Naive thymus-derived CD8-positive, alpha-beta T cell (primary cell): ENCODE data around the gene SPATS2L. TPM values are rescaled to one million over a fixed set of nuclear protein-coding genes. Genes with fewer than 3 reads are reported as not detected.

Experiments used
- ATAC-seq, 2 donors: fragments of 150-1000 bp; cut with Tn5 transposase in 1 of 2; sonication (Bioruptor Pico), chemical (Tn5 transposase) in 1 of 2; 1 replicate in 1 of 2; 2 replicates in 1 of 2; pipeline ENCODE4 v1.10.0; 2021; ENCODE audit warnings: mild to moderate bottlenecking in 2 of 2, moderate library complexity in 2 of 2
- POLR2A ChIA-PET: fragments of 350-600 bp; sonication (Branson Sonifier 250); formaldehyde crosslinking; loops from one replicate; lab custom pipeline; 2021; ENCODE audit warnings: antibody characterized with exemption; lab: Charles Lee
- DNase-seq, 10 donors: peaks; one replicate each; pipeline versions ENCODE4 v3.0.0 to v3.0.0-alpha.2; 2020 to 2022
- H3K27ac Mint-ChIP-seq, 10 donors: one replicate each; pipeline ENCODE4 v1.8.0; 2020 to 2022; ENCODE audit warnings: mild to moderate bottlenecking in 10 of 10, mixed read lengths in 10 of 10, moderate library complexity in 4 of 10, inconsistent platforms in 1 of 10
- H3K27me3 Mint-ChIP-seq, 5 donors: one replicate each; pipeline ENCODE4 v1.8.0; 2021 to 2022; ENCODE audit warnings: mixed read lengths in 5 of 5
- H3K36me3 Mint-ChIP-seq, 3 donors: one replicate each; pipeline ENCODE4 v1.8.0; 2020 to 2022; ENCODE audit warnings: mixed read lengths in 3 of 3, mild to moderate bottlenecking in 2 of 3, inconsistent platforms in 1 of 3
- H3K4me1 Mint-ChIP-seq, 4 donors: one replicate each; pipeline ENCODE4 v1.8.0; 2021 to 2022; ENCODE audit warnings: mixed read lengths in 4 of 4
- H3K4me3 Mint-ChIP-seq, 10 donors: one replicate each; pipeline ENCODE4 v1.8.0; 2020 to 2022; ENCODE audit warnings: mild to moderate bottlenecking in 10 of 10, mixed read lengths in 10 of 10, moderate library complexity in 6 of 10, inconsistent platforms in 1 of 10
- H3K9me3 Mint-ChIP-seq, 9 donors: one replicate each; pipeline ENCODE4 v1.8.0; 2020 to 2022; ENCODE audit warnings: mixed read lengths in 9 of 9, mild to moderate bottlenecking in 3 of 9, inconsistent platforms in 1 of 9, moderate library complexity in 1 of 9
- polyA plus RNA-seq, 3 donors: library from polyadenylated mRNA; unstranded; fragments of 300-500 nt; fragmentation: Illumina TruSeq; gene quantifications; one replicate each; pipeline ENCODE4 v1.2.3, GENCODE V29; 2021
- total RNA-seq, 8 experiments: library from RNA in 2 of 8; stranded (reverse) in 2 of 8; gene quantifications; one replicate each; pipeline ENCODE4 v1.2.3 and lab custom pipeline; 2021 to 2026

Gene SPATS2L
- total and polyA plus RNA-seq, 5 experiments from 2014 or later: 0.97 to 2.6 (median 1.4) TPM

DNA sequence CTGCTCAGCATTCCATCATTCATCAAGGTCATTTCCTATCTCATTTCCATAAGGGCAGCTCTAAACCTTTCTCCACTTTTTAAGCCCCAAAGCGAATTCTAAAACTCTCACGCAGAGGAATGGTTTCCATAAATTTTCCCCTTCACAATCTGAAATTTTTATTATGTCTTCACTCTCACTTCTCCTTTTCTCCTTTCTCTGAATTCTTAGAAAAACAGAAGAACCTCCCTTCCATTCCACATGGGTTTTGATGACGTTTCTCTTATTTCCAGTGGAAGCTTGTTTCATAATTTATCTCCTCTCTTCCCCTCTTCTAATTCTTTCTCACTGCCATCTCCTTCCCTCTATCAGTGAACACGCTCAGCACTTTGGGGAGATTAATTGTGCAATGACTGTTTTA is 97.3 kb downstream of the SPATS2L start:
- DNase-seq (no peak), ATAC-seq (no peak)
- H3K4me3 Mint-ChIP-seq: no peak overlapping the region
- no peak overlapping the region for H3K27ac Mint-ChIP-seq
- H3K9me3 Mint-ChIP-seq: no peaks in the 10 kb centered on the region
- no peaks in the 10 kb centered on the region for H3K36me3 Mint-ChIP-seq
- H3K27me3 Mint-ChIP-seq: peaks cover 0 to 13% (median 0%) of the 10 kb centered on the region in 5 donors
- POLR2A ChIA-PET: no interaction called here
- peaks cover 0 to 22% (median 3%) of the 10 kb centered on the region in 4 donors for H3K4me1 Mint-ChIP-seq

DNA sequence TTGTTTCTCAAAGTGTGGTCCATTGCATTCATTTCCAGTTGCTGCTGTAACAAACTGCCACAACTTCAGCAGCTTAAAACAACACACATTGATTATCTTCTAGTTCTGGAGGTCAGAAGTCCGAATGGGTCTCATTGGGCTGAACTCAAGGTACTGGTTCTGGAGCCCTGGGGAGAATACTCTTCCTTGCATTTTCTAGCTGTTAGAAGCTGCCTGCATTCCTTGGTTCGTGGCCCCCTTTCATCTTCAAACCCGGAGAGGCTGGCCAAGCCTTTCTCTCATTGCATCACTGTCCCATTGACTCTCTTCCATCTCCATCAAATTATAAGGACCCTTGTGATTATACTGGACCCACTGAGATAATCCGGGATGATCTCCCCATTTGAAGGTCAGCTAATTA is 98.1 kb downstream of the SPATS2L start:
- POLR2A ChIA-PET: no interaction called here
- H3K36me3 Mint-ChIP-seq: no peaks in the 10 kb centered on the region

GRCh38 chr2:200405599-200406298 is 99.3 kb downstream of the SPATS2L start:
- H3K27ac Mint-ChIP-seq: peak overlapping the region in 2 of 10 donors; percentile 39 to 76
- POLR2A ChIA-PET: interaction anchor here (0.6 kb wide), 1 partner anchor 126 kb away, joined by 3 read pairs; no protein-coding TSS in a partner anchor
- no peaks in the 10 kb centered on the region for H3K9me3 Mint-ChIP-seq
- H3K36me3 Mint-ChIP-seq: no peaks in the 10 kb centered on the region
- no peak for ATAC-seq
- H3K4me3 Mint-ChIP-seq: no peak overlapping the region
- peaks cover 0 to 22% (median 3%) of the 10 kb centered on the region in 4 donors for H3K4me1 Mint-ChIP-seq
- DNase-seq: no peak
- peaks cover 0 to 13% (median 0%) of the 10 kb centered on the region in 5 donors for H3K27me3 Mint-ChIP-seq

More for the DNA sequence above, 98.1 kb downstream of the SPATS2L start:
- Mint-ChIP-seq H3K9me3 (no peaks in the 10 kb centered on the region), H3K27me3 (peaks cover 0 to 13% (median 0%) of the 10 kb centered on the region in 5 donors), H3K27ac (no peak overlapping the region), H3K4me1 (peaks cover 0 to 22% (median 3%) of the 10 kb centered on the region in 4 donors), H3K4me3 (no peak overlapping the region)
- ATAC-seq (no peak), DNase-seq (no peak)

GRCh38 chr2:200406379-200406778 is 99.9 kb downstream of the SPATS2L start:
- Mint-ChIP-seq H3K9me3 (no peaks in the 10 kb centered on the region), H3K27me3 (peaks cover 0 to 13% (median 0%) of the 10 kb centered on the region in 5 donors), H3K4me3 (no peak overlapping the region), H3K27ac (peak overlapping the region in 1 of 10 donors; percentile 39), H3K36me3 (no peaks in the 10 kb centered on the region), H3K4me1 (peaks cover 0 to 22% (median 3%) of the 10 kb centered on the region in 4 donors)
- DNase-seq: no peak
- POLR2A ChIA-PET: interaction anchor here (0.6 to 0.7 kb wide), 2 partner anchors 10 to 125 kb away, joined by 3 to 5 read pairs; no protein-coding TSS in a partner anchor
- no peak for ATAC-seq

DNA sequence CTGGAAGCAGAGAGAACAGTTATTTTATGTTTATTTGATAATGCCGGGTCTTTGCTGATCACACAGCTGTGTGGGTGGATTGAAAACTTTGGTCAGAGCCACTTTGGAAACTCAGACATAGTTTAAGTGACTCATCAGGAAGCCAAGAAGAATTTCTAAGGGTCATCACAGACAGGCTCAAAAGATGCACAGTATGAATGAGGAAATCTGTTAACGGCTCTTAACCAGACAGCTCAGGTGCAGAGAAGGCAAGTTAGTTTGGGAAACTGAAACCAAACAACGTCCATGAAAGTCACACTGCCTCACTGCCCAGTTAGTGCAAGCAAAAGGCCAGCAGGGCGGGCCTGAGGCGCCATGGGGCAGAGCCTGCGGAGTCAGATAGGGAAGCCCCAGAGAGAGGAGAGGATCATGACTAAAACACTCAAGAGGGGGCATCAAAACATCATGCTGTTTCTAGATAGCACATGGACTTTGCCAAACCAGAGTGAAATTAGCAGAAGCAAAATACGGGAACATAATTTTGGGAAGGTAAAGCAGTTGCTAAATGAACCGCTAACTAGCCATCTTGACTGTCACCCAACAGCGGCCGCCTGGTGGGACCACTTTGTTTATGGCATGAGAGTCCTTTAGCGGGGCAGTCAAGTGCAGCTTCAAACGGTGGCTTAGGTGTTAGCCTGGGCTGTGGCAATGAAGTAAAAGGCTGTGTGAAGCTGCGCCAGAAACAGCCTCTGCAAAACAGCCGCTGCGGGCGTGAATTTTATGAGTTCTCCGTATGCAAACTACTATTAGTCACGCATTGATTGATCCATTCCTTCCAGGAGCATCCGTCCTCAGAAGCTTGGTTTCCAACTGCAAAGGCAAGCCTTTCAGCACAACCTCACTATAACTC is 102.2 kb downstream of the SPATS2L start:
- POLR2A ChIA-PET: no interaction called here
- Mint-ChIP-seq H3K4me1 (peaks cover 0 to 20% (median 3%) of the 10 kb centered on the region in 4 donors), H3K9me3 (no peaks in the 10 kb centered on the region), H3K27me3 (peaks cover 0 to 13% (median 0%) of the 10 kb centered on the region in 5 donors), H3K4me3 (no peak overlapping the region), H3K36me3 (no peaks in the 10 kb centered on the region), H3K27ac (peak overlapping the region in 1 of 10 donors; percentile 5)
- no peak for ATAC-seq
- no peak for DNase-seq

GRCh38 chr2:200411831-200412230 is 105.3 kb downstream of the SPATS2L start:
- ATAC-seq: no peak
- H3K27ac Mint-ChIP-seq: no peak overlapping the region
- H3K27me3 Mint-ChIP-seq: peaks cover 0 to 13% (median 0%) of the 10 kb centered on the region in 5 donors
- H3K36me3 Mint-ChIP-seq: no peaks in the 10 kb centered on the region
- DNase-seq: no peak
- H3K4me3 Mint-ChIP-seq: no peak overlapping the region
- peaks cover 0 to 7% (median 0%) of the 10 kb centered on the region in 4 donors for H3K4me1 Mint-ChIP-seq
- POLR2A ChIA-PET: no interaction called here
- no peaks in the 10 kb centered on the region for H3K9me3 Mint-ChIP-seq

DNA sequence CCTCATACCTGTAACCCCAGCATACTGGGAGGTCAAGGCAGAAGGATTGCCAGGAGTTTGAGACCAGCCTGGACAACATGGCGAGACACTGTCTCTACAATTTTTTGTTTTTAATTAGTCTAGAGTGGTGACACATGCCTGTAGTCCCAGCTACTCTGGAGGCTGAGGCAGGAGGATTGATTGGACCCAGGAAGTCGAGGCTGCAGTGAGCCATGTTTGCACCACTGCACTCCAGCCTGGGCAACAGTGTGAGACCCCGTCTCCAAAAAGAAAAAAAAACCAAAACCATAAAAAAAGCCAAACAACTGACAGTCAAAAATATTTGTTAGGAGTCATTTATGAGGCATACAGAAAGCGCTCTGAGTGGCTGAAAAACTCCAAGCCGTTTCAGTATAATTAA is 107.9 kb downstream of the SPATS2L start:
- no peak overlapping the region for H3K4me3 Mint-ChIP-seq
- H3K27ac Mint-ChIP-seq: no peak overlapping the region
- H3K4me1 Mint-ChIP-seq: no peaks in the 10 kb centered on the region
- no peaks in the 10 kb centered on the region for H3K9me3 Mint-ChIP-seq
- DNase-seq (no peak), ATAC-seq (no peak)
- POLR2A ChIA-PET: no interaction called here
- H3K36me3 Mint-ChIP-seq: no peaks in the 10 kb centered on the region
- H3K27me3 Mint-ChIP-seq: no peaks in the 10 kb centered on the region

- ATAC-seq (no peak), DNase-seq (no peak)
- no peak overlapping the region for H3K4me3 Mint-ChIP-seq
- H3K36me3 Mint-ChIP-seq: peaks cover 0 to 2% (median 0%) of the 10 kb centered on the region in 3 donors
- no peaks in the 10 kb centered on the region for H3K4me1 Mint-ChIP-seq
- H3K9me3 Mint-ChIP-seq: no peaks in the 10 kb centered on the region
- no peak overlapping the region for H3K27ac Mint-ChIP-seq
- POLR2A ChIA-PET: no interaction called here
- no peaks in the 10 kb centered on the region for H3K27me3 Mint-ChIP-seq
Measured at GRCh38 chr2:200415455-200415854, 109.0 kb downstream of the SPATS2L start.

DNA sequence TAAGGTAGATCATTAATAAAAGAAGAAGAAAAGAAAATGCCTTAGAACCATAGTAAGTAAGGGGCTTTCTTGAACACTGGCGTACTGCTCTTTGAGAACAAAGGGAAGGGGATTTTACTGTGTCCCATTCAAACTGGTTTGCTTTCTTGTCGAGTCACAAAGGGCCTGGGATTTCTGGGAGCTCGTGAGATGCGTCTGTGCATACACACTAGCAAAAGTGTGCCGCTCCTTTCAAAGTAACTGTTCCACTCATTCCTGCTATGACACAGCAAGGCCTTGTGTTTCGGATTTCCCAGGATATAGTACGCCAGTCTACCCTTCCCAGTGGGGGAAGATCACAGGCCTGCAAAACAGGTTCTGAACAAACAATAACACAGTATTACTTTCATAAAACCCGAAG is 110.4 kb downstream of the SPATS2L start:
- Mint-ChIP-seq H3K27ac (no peak overlapping the region), H3K27me3 (no peaks in the 10 kb centered on the region), H3K9me3 (no peaks in the 10 kb centered on the region), H3K4me3 (no peak overlapping the region), H3K36me3 (peaks cover 0 to 2% (median 0%) of the 10 kb centered on the region in 3 donors), H3K4me1 (no peaks in the 10 kb centered on the region)
- DNase-seq (no peak), ATAC-seq (no peak)
- POLR2A ChIA-PET: no interaction called here

DNA sequence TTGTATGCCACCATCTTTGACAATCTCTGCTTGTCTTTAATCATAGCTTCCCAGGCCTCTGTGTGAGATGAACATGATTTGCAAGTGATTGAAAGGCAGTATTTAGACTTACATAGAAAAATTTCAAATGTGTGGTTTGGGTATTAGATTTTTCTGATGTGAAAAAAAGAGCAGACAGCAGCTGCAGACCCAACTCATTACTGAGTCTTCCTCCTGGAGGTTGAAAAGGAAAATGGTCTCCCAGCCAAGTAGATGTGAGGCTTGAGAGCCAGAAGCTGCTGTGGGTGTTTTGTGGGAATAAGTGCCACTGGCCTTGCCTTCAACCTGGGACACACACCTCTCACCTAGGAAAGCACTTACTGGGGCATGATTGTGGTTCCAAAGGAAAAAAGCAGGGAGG is 110.9 kb downstream of the SPATS2L start:
- Mint-ChIP-seq H3K27me3 (no peaks in the 10 kb centered on the region), H3K36me3 (peaks cover 0 to 2% (median 0%) of the 10 kb centered on the region in 3 donors), H3K27ac (no peak overlapping the region), H3K9me3 (no peaks in the 10 kb centered on the region), H3K4me3 (no peak overlapping the region), H3K4me1 (no peaks in the 10 kb centered on the region)
- ATAC-seq (no peak), DNase-seq (no peak)
- POLR2A ChIA-PET: no interaction called here

GRCh38 chr2:200418399-200418798 is 111.9 kb downstream of the SPATS2L start:
- Mint-ChIP-seq H3K36me3 (peaks cover 0 to 2% (median 0%) of the 10 kb centered on the region in 3 donors), H3K4me3 (no peak overlapping the region), H3K9me3 (no peaks in the 10 kb centered on the region), H3K27me3 (no peaks in the 10 kb centered on the region), H3K27ac (no peak overlapping the region), H3K4me1 (no peaks in the 10 kb centered on the region)
- POLR2A ChIA-PET: no interaction called here
- DNase-seq: no peak
- no peak for ATAC-seq

GRCh38 chr2:200419325-200419724 is 112.8 kb downstream of the SPATS2L start:
- ATAC-seq: no peak
- Mint-ChIP-seq H3K27ac (no peak overlapping the region), H3K36me3 (peaks cover 0 to 2% (median 0%) of the 10 kb centered on the region in 3 donors)

GRCh38 chr2:200421270-200421669 is 114.8 kb downstream of the SPATS2L start:
- no peak for ATAC-seq
- POLR2A ChIA-PET: no interaction called here
- Mint-ChIP-seq H3K4me1 (peaks cover 0 to 3% (median 0%) of the 10 kb centered on the region in 4 donors), H3K27me3 (no peaks in the 10 kb centered on the region), H3K27ac (peak overlapping the region in 1 of 10 donors; percentile 34), H3K9me3 (no peaks in the 10 kb centered on the region), H3K36me3 (peaks cover 0 to 2% (median 0%) of the 10 kb centered on the region in 3 donors), H3K4me3 (no peak overlapping the region)
- no peak for DNase-seq

More at GRCh38 chr2:200419325-200419724, 112.8 kb downstream of the SPATS2L start:
- DNase-seq: no peak
- Mint-ChIP-seq H3K4me1 (no peaks in the 10 kb centered on the region), H3K9me3 (no peaks in the 10 kb centered on the region), H3K4me3 (no peak overlapping the region), H3K27me3 (no peaks in the 10 kb centered on the region)
- POLR2A ChIA-PET: no interaction called here
